Measurements from ENCODE around the gene RARS2. TPM values are rescaled to one million over a fixed set of nuclear protein-coding genes. Genes with fewer than 3 reads are reported as not detected.

The RARS2 gene
- total RNA-seq, 4 donors from 2014 or later = 14.7 to 23.2 (median 17.3) TPM

- H3K4me3 ChIP-seq (ENCODE audit: low read depth, poor library complexity, severe bottlenecking) = no peak overlapping the region
- TF ChIP-seq POLR2A (IDR thresholded peaks at IDR 0.05) = no peak
- no peak for TF ChIP-seq CTCF (IDR thresholded peaks at IDR 0.05)
- DNase-seq (ENCODE audit: low spot score in 2 of 2) = no peak
- intact Hi-C loops (cut with DNase I; ENCODE audit: low total_unique reads) = no loop called here
- WGBS, 2 donors = 91 to 96% methylated on average over 1 of the region's 1 CpG
Measured at GRCh38 chr6:87529221-87529620, 60.6 kb downstream of the RARS2 start.

- intact Hi-C loops (cut with DNase I; ENCODE audit: low total_unique reads) = no loop called here
- TF ChIP-seq POLR2A (IDR thresholded peaks at IDR 0.05) (no peak), CTCF (IDR thresholded peaks at IDR 0.05) (no peak)
- no peak for DNase-seq (ENCODE audit: low spot score in 2 of 2)
- H3K4me3 ChIP-seq (ENCODE audit: low read depth, poor library complexity, severe bottlenecking) = no peak overlapping the region
- WGBS, 2 donors = 89 to 96% methylated on average over 3 of the region's 3 CpGs
Measured at GRCh38 chr6:87522686-87523085, 67.1 kb downstream of the RARS2 start.

GRCh38 chr6:87518453-87518852, 71.3 kb downstream of the RARS2 start:
- no peak for TF ChIP-seq POLR2A (IDR thresholded peaks at IDR 0.05)
- TF ChIP-seq CTCF (IDR thresholded peaks at IDR 0.05) = no peak
- WGBS, 2 donors = 86% methylated on average over 8 of the region's 8 CpGs
- H3K4me3 ChIP-seq (ENCODE audit: low read depth, poor library complexity, severe bottlenecking) = no peak overlapping the region
- intact Hi-C loops (cut with DNase I; ENCODE audit: low total_unique reads) = no loop called here
- no peak for DNase-seq (ENCODE audit: low spot score in 2 of 2)

GRCh38 chr6:87514831-87515230, 75.0 kb downstream of the RARS2 start:
- H3K4me3 ChIP-seq (ENCODE audit: low read depth, poor library complexity, severe bottlenecking) = no peak overlapping the region
- intact Hi-C loops (cut with DNase I; ENCODE audit: low total_unique reads) = no loop called here
- TF ChIP-seq CTCF (IDR thresholded peaks at IDR 0.05) (no peak), POLR2A (IDR thresholded peaks at IDR 0.05) (no peak)
- WGBS, 2 donors = 63% methylated on average over 2 of the region's 2 CpGs
- no peak for DNase-seq (ENCODE audit: low spot score in 2 of 2)

- intact Hi-C loops (cut with DNase I; ENCODE audit: low total_unique reads) = no loop called here
- DNase-seq (ENCODE audit: low spot score in 2 of 2) = no peak
- 70 to 71% methylated on average over 1 of the region's 1 CpG for WGBS, 2 donors
- no peak overlapping the region for H3K4me3 ChIP-seq (ENCODE audit: low read depth, poor library complexity, severe bottlenecking)
- TF ChIP-seq POLR2A (IDR thresholded peaks at IDR 0.05) (no peak), CTCF (IDR thresholded peaks at IDR 0.05) (no peak)
Measured at GRCh38 chr6:87504441-87504840, 85.3 kb downstream of the RARS2 start.

GRCh38 chr6:87501809-87502572, 87.8 kb downstream of the RARS2 start:
- no peak for TF ChIP-seq POLR2A (IDR thresholded peaks at IDR 0.05)
- TF ChIP-seq CTCF (IDR thresholded peaks at IDR 0.05) = no peak
- DNase-seq (ENCODE audit: low spot score in 2 of 2) = no peak
- intact Hi-C loops (cut with DNase I; ENCODE audit: low total_unique reads) = no loop called here
- WGBS, 2 donors = 88 to 92% methylated on average over 6 of the region's 6 CpGs
- H3K4me3 ChIP-seq (ENCODE audit: low read depth, poor library complexity, severe bottlenecking) = no peak overlapping the region
